Fibroblast of lung (primary cell): ENCODE data around the gene HHEX. TPM values are rescaled to one million over a fixed set of nuclear protein-coding genes. Genes with fewer than 3 reads are reported as not detected.

ENCODE experiments used
- DNase-seq, 2 donors: peaks; one replicate each; pipeline versions ENCODE4 v3.0.0 to v3.0.0-alpha.2; 2010; ENCODE audit warnings: low read depth in 2 of 2
- H2AFZ ChIP-seq: 2 replicates; pipeline ENCODE4 v1.5.1; 2012; ENCODE audit warnings: low read length, control low read depth, inconsistent platforms
- H3K27ac ChIP-seq: 2 replicates; pipeline ENCODE4 v1.5.1; 2011; ENCODE audit warnings: low read length, control low read depth; ENCODE audit not compliant: insufficient read depth
- H3K27me3 ChIP-seq: 2 replicates; pipeline ENCODE4 v1.5.1; 2011; ENCODE audit warnings: mild to moderate bottlenecking, low read length; ENCODE audit not compliant: control insufficient read depth, insufficient read depth
- H3K36me3 ChIP-seq: 2 replicates; pipeline ENCODE4 v1.5.1; 2011; ENCODE audit warnings: low read length; ENCODE audit not compliant: control insufficient read depth, insufficient read depth
- H3K4me1 ChIP-seq: 2 replicates; pipeline ENCODE4 v1.5.1; 2011; ENCODE audit warnings: low read length; ENCODE audit not compliant: control insufficient read depth, insufficient read depth; ENCODE audit errors: extremely low read depth
- H3K4me2 ChIP-seq: 2 replicates; pipeline ENCODE4 v1.5.1; 2011; ENCODE audit warnings: low read length, control low read depth; ENCODE audit not compliant: insufficient read depth; ENCODE audit errors: extremely low read depth
- H3K4me3 ChIP-seq, 4 experiments: fragments of 200-600 bp in 1 of 4; sonication (generic) in 1 of 4; replicated peaks in 1 of 4; 2 replicates each; pipeline ENCODE4 v1.5.1; 2011 to 2016; ENCODE audit warnings: low read length in 4 of 4, low read depth in 3 of 4, mild to moderate bottlenecking in 3 of 4, control low read depth in 2 of 4, inconsistent platforms in 1 of 4, mixed read lengths in 1 of 4; ENCODE audit not compliant: insufficient read depth in 1 of 4; ENCODE audit errors: control extremely low read depth in 1 of 4
- H3K79me2 ChIP-seq: 2 replicates; pipeline ENCODE4 v1.5.1; 2012; ENCODE audit warnings: mild to moderate bottlenecking, low read length, inconsistent platforms; ENCODE audit not compliant: control insufficient read depth, insufficient read depth
- H3K9ac ChIP-seq: 2 replicates; pipeline ENCODE4 v1.5.1; 2011; ENCODE audit warnings: mild to moderate bottlenecking, low read length, control low read depth; ENCODE audit not compliant: insufficient read depth
- H3K9me3 ChIP-seq: 2 replicates; pipeline ENCODE4 v1.5.1; 2012; ENCODE audit warnings: low read depth, low read length; ENCODE audit not compliant: control insufficient read depth, insufficient read depth
- H4K20me1 ChIP-seq: 2 replicates; pipeline ENCODE4 v1.5.1; 2011; ENCODE audit warnings: low read length; ENCODE audit not compliant: control insufficient read depth, insufficient read depth; ENCODE audit errors: extremely low read depth
- EZH2 ChIP-seq: IDR thresholded peaks from 2 replicates; pipeline ENCODE4 v1.5.1; 2012; ENCODE audit warnings: low read length, control low read depth, mild to moderate bottlenecking; ENCODE audit errors: missing control alignments
- polyA plus RNA-seq, 2 donors: library from polyadenylated mRNA; depleted of rRNA in 1 of 2; stranded (reverse) in 1 of 2; unstranded in 1 of 2; fragments of >200 nt; gene quantifications; 2 replicates each; pipeline ENCODE4 v1.2.1, GENCODE V29; 2011 to 2012; ENCODE audit warnings: missing spikeins in 1 of 2
- total RNA-seq: library from RNA; depleted of rRNA; stranded (reverse); fragments of >200 nt; gene quantifications from 2 replicates; pipeline ENCODE4 v1.2.1, GENCODE V29; 2014
- TF ChIP-seq, protein P1 (sequence below), 2 donors: IDR thresholded peaks in 1 of 2; conservative IDR thresholded peaks in 1 of 2; 1 replicate in 1 of 2; 2 replicates in 1 of 2; pipeline ENCODE4 v1.5.1; 2011 to 2012; ENCODE audit warnings: low read length in 2 of 2, control low read depth in 1 of 2, inconsistent platforms in 1 of 2, low read depth in 1 of 2, mild to moderate bottlenecking in 1 of 2

The HHEX gene
- total and polyA plus RNA-seq, 2 donors (not counting 1 experiment from before 2014, with no cell fraction given): 2.9 to 3.5 TPM

DNA sequence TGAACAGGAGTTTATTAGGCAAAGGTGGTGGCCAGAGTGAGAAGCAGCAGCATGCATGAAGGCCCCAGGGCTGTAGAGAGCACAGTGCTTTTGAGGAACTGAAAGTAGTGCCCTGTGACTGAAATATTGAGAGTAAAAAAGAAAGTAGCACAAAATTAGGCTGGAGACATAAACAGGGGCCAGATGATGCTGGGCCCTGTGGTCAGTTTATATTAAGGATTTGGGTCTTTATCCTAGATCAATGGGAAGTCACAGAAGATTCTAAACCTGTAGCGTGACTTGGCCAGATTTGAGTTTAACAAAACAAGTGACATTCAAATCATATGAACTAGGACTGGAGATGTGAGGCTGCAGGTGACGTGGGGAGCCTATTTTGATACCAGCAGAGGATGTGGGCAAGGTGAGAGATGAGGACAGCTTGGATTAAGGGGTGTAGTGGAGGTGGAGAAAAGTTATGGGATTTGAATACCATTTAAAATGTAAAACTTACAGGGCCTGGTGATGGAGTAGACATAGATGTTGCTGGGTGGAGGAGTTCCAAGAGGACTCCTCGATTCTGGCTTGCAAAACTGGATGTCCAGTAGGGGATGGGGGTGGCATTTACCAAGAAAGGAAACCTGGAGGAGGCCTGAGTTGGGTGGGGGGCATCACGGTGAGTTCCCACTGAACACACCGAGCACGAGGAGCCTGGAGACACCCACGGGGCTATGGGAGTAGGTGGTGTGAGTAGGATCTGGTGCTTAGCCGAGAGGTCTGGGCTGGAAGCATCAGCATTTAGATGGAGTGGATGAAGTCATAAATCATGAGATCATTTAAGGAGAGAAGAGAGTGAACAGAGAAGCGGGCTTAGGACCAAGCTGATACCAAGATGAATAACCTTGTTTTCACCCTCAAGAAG lies 52.8 kb downstream of the HHEX start:
- Histone ChIP-seq H3K9ac (no peak overlapping the region), H3K4me1 (no peaks in the 10 kb centered on the region), H3K9me3 (no peaks in the 10 kb centered on the region), H4K20me1 (no peaks in the 10 kb centered on the region), H3K4me3 (no peak overlapping the region), H2AFZ (no peak overlapping the region), H3K36me3 (no peaks in the 10 kb centered on the region), H3K27ac (no peak overlapping the region), H3K79me2 (no peaks in the 10 kb centered on the region), H3K27me3 (no peaks in the 10 kb centered on the region), H3K4me2 (no peak overlapping the region)
- DNase-seq: no peak
- TF ChIP-seq EZH2: no peak
- TF ChIP-seq, protein P1, sequence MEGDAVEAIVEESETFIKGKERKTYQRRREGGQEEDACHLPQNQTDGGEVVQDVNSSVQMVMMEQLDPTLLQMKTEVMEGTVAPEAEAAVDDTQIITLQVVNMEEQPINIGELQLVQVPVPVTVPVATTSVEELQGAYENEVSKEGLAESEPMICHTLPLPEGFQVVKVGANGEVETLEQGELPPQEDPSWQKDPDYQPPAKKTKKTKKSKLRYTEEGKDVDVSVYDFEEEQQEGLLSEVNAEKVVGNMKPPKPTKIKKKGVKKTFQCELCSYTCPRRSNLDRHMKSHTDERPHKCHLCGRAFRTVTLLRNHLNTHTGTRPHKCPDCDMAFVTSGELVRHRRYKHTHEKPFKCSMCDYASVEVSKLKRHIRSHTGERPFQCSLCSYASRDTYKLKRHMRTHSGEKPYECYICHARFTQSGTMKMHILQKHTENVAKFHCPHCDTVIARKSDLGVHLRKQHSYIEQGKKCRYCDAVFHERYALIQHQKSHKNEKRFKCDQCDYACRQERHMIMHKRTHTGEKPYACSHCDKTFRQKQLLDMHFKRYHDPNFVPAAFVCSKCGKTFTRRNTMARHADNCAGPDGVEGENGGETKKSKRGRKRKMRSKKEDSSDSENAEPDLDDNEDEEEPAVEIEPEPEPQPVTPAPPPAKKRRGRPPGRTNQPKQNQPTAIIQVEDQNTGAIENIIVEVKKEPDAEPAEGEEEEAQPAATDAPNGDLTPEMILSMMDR (conservative IDR thresholded peaks at IDR 0.05 in 1 of 2, IDR thresholded peaks at IDR 0.05 in 1 of 2; ENCODE audit: low read depth in 1 of 2, low read length in 2 of 2): no peak

Other genes with a start within 250 kb of the HHEX start
- gene IDE, start 115.9 kb upstream of the HHEX start, total RNA-seq: 19.3 and 21.3 TPM in 2 replicates
- gene IDE, start 115.9 kb upstream of the HHEX start, polyA plus RNA-seq: 19.4 and 24.5 TPM in 2 replicates
- gene KIF11, start 96.8 kb upstream of the HHEX start, total RNA-seq: 3.6 and 8.9 TPM in 2 replicates
- gene KIF11, start 96.8 kb upstream of the HHEX start, polyA plus RNA-seq: 7.5 and 24.3 TPM in 2 replicates
- 8.5 and 9.2 TPM in 2 replicates for gene EXOC6, start 158.6 kb downstream of the HHEX start, total RNA-seq
- gene EXOC6, start 158.6 kb downstream of the HHEX start, polyA plus RNA-seq: 6.2 and 12.9 TPM in 2 replicates